GM12801 (cell line): ENCODE results near the gene CXorf65.

ENCODE experiments used
- TF ChIP-seq, protein P1 (sequence below): IDR thresholded peaks from one replicate; pipeline ENCODE4 v1.5.1; 2011; ENCODE audit warnings: control low read depth; ENCODE audit not compliant: insufficient read length; ENCODE audit errors: extremely low read depth

Gene CXorf65

GRCh38 chrX:71081330-71082123 lies 25.0 kb downstream of the CXorf65 start:
- TF ChIP-seq, protein P1, sequence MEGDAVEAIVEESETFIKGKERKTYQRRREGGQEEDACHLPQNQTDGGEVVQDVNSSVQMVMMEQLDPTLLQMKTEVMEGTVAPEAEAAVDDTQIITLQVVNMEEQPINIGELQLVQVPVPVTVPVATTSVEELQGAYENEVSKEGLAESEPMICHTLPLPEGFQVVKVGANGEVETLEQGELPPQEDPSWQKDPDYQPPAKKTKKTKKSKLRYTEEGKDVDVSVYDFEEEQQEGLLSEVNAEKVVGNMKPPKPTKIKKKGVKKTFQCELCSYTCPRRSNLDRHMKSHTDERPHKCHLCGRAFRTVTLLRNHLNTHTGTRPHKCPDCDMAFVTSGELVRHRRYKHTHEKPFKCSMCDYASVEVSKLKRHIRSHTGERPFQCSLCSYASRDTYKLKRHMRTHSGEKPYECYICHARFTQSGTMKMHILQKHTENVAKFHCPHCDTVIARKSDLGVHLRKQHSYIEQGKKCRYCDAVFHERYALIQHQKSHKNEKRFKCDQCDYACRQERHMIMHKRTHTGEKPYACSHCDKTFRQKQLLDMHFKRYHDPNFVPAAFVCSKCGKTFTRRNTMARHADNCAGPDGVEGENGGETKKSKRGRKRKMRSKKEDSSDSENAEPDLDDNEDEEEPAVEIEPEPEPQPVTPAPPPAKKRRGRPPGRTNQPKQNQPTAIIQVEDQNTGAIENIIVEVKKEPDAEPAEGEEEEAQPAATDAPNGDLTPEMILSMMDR: no peak

GRCh38 chrX:71070531-71070930 lies 36.0 kb downstream of the CXorf65 start:
- TF ChIP-seq, protein P1: no peak

GRCh38 chrX:71068044-71068918 lies 38.3 kb downstream of the CXorf65 start, which contains the start of gene SNX12:
TSS of gene SNX12 (minus strand) at chrX:71068334. CDS start at chrX:71068306, 28 bp downstream.
- TF ChIP-seq, protein P1: no peak

- TF ChIP-seq, protein P1: no peak
Observed at GRCh38 chrX:71067712-71068043, 38.9 kb downstream of the CXorf65 start.

GRCh38 chrX:71067089-71067488 lies 39.5 kb downstream of the CXorf65 start:
- TF ChIP-seq, protein P1: no peak

DNA sequence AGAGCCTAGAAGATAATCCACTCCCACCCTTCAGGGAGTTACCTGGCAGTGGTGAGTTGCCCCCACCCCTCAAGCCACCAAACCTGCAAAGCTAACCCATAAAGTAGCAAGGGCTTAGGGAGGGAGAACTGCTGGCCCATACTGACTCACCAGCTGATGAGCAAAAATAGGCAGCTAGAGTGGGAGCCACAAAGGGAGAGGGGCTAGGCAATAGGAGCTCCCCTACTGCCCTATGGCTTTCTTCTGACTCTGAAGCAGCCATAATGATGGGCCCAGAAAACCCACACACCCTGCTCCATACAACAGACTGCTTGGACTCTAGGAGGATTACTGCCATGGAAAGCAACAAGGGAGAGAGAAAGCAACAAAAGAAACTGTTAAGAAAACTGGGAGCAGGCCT lies 46.4 kb downstream of the CXorf65 start:
- TF ChIP-seq, protein P1: no peak

GRCh38 chrX:71057848-71058530 lies 48.6 kb downstream of the CXorf65 start:
- TF ChIP-seq, protein P1: no peak
